LNCaP clone FGC (cell line): ENCODE data around the gene PRMT7.

Experiments
- DNase-seq: peaks from one replicate; pipeline ENCODE4 v3.0.0-alpha.2; 2011; ENCODE audit warnings: low read depth
- H3K4me3 ChIP-seq: 2 replicates; pipeline ENCODE4 v1.5.1; 2011; ENCODE audit warnings: mild to moderate bottlenecking, low read depth, low read length, control low read depth
- CTCF ChIP-seq: IDR thresholded peaks from 2 replicates; pipeline ENCODE4 v1.5.1; 2012; ENCODE audit warnings: mild to moderate bottlenecking; ENCODE audit not compliant: control insufficient read depth, insufficient read depth; ENCODE audit errors: extremely low read depth

PRMT7 gene

GRCh38 chr16:68371706-68372380 is 61.0 kb downstream of the PRMT7 start:
- no peak overlapping the region for H3K4me3 ChIP-seq
- no peak for DNase-seq
- no peak for TF ChIP-seq CTCF

DNA sequence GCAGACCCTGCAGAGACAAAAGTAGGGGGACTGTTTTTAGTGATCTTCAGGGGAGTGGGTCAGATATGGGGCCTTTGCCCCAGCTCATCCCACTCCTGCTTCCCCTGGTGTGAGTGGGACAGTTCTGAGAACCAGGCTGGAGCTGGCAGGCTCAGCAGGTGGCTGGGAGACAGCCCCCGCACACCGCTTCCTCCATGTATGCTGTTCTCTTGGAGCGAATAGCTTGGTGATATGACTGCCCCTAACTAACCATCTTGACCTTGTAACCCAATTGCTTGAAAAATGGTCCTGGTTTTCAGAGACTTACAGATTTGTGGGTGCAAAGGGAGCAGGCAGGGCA is 61.5 kb downstream of the PRMT7 start:
- no peak for TF ChIP-seq CTCF
- no peak for DNase-seq
- H3K4me3 ChIP-seq, result no peak overlapping the region

- no peak for DNase-seq
- no peak overlapping the region for H3K4me3 ChIP-seq
- TF ChIP-seq CTCF, result no peak
These were observed 62.0 kb downstream of the PRMT7 start for GRCh38 chr16:68372806-68373205.

DNA sequence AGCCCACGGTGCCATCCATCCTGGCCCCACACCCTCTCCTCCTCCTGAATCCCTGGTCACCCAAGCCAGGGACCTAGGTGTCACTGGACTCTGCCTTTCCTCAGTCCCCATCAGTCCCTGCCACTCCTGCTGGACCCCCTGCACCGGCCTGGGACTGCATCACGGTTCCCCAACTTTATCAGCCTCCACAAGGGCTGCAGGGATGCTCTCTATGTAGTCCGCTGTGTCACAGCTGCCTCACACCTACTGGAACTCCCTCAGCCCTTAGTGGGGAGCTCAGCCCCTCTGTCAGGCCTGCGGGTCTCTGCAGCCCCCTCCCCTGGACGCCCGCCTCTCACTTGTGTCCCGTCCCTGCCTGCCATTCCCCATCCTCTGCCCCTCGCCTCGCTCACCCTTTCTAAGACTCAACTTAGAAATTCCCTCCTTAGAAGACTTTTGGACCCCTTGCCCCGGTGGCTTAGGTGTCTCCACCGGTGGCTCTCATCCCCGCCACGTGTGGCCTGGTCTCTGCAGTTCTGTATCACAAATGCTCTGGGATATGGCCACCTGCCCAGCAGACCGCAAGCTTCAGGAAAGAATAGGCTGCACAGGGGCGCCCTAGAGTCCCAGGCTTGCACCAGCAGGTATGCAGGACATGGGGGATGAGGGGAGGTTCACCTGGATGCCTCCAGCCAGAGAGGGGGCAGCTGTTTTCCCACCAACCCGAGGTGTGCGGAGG is 62.9 kb downstream of the PRMT7 start:
- DNase-seq, result no peak
- no peak overlapping the region for H3K4me3 ChIP-seq
- no peak for TF ChIP-seq CTCF

DNA sequence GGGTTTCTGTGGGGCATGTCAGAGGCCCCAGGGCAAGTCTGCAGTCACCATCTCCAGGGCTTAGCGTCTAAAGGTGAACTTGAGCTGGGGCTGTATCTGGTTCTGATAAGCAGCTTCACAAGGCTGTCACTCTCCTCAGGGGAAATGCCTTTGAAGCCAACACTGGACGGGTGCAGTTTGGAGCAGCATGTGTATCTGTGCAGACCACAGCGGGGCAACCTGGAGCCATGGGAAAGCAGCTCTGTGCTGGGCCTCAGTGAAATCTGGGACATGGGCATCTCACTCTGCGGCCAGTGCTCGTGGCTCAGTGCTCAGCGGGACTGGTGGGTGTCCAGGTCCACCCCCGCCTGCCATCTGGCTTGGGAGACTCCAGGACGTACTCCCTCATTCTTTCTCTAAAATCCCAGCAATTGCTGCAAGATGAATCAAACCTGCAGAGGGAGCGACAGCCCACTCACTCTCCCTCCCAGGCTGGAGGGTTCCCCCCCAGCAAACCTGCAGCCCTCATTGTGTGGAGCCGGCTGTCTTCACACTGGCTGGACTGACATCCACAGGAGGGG is 63.5 kb downstream of the PRMT7 start:
- H3K4me3 ChIP-seq, result no peak overlapping the region
- DNase-seq, result no peak
- no peak for TF ChIP-seq CTCF

GRCh38 chr16:68374961-68375660 is 64.3 kb downstream of the PRMT7 start:
- H3K4me3 ChIP-seq, result no peak overlapping the region
- no peak for DNase-seq
- no peak for TF ChIP-seq CTCF
